Measurements from ENCODE around the gene SLC22A23. TPM values are rescaled to one million over a fixed set of nuclear protein-coding genes. Genes with fewer than 3 reads are reported as not detected.
"Not testable (repeated sequence)": the region's sequence is repeated elsewhere in the genome, so short reads cannot be mapped to it uniquely, and the experiment has no call there.

The SLC22A23 gene
- total RNA-seq, 1 donor from 2014 or later: 102 TPM

DNA sequence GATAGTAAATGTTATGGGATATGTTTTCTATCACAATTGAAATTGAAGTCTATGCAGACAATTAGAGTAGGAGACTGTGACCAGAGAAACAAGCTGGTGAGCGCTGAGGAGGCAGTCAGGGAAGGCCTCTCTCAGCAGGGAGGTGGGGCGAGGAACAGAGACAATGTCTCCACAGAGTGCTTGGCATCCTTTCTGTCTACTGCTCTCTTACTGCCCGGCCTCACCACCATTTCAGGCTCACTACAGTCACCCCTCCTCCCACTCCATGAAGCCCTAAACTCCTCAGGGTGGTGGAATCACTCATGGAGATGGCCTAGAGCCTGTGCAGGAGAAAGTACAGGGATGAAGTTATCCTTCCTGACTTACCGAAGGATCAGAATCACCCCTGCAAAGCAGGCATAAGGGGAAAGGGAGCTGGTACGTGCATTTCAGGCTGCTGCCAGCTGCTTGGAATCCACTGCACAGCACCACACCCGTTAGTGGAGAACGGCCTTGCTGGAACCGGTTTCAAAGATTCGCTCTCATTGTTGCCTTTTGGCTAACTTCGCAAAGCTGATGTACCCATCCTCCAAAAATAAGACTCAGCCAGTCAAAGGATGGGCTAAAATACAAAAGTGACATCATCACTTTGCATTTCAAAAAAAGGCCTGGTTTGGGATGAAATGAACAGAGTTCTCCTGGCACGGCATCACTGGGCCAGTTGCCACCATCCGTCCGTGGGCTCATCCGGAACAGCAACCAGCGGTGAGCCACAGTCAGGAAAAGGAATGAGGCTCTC lies 67.3 kb downstream of the SLC22A23 start:
- TF ChIP-seq, protein P1, sequence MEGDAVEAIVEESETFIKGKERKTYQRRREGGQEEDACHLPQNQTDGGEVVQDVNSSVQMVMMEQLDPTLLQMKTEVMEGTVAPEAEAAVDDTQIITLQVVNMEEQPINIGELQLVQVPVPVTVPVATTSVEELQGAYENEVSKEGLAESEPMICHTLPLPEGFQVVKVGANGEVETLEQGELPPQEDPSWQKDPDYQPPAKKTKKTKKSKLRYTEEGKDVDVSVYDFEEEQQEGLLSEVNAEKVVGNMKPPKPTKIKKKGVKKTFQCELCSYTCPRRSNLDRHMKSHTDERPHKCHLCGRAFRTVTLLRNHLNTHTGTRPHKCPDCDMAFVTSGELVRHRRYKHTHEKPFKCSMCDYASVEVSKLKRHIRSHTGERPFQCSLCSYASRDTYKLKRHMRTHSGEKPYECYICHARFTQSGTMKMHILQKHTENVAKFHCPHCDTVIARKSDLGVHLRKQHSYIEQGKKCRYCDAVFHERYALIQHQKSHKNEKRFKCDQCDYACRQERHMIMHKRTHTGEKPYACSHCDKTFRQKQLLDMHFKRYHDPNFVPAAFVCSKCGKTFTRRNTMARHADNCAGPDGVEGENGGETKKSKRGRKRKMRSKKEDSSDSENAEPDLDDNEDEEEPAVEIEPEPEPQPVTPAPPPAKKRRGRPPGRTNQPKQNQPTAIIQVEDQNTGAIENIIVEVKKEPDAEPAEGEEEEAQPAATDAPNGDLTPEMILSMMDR (IDR thresholded peaks at IDR 0.05; ENCODE audit: partially characterized antibody, unreplicated experiment): no peak
- peak overlapping the region; percentile 50 for H3K27ac Mint-ChIP-seq (ENCODE audit: unreplicated experiment)
- peaks cover 2% of the 10 kb centered on the region for H3K9me3 Mint-ChIP-seq (ENCODE audit: unreplicated experiment)
- peaks cover 24% of the 10 kb centered on the region for H3K4me1 Mint-ChIP-seq (ENCODE audit: low read depth, unreplicated experiment)
- DNase-seq: no peak
- H3K4me3 Mint-ChIP-seq (ENCODE audit: unreplicated experiment): no peak overlapping the region
- H3K36me3 Mint-ChIP-seq (ENCODE audit: unreplicated experiment): peaks cover 9% of the 10 kb centered on the region
- H3K27me3 Mint-ChIP-seq (ENCODE audit: unreplicated experiment): peaks cover 2% of the 10 kb centered on the region

DNA sequence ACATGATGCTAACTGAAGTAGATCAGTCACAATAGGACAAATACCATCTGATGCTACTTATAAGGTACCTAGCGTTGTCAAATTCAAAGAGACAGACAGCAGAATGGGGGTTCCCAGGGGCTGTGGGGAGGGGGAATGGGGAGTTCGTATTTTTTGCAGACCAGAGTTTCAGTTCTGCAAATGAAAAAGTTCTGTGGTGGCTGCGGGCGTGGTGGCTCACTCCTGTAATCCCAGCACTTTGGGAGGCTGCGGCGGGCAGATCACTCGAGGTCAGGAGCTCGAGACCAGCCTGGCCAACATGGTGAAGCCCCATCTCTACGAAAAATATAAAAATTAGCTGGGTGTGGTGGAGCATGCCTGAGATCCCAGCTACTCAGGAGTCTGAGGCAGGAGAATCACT lies 68.1 kb downstream of the SLC22A23 start:
- Mint-ChIP-seq H3K4me1 (ENCODE audit: low read depth, unreplicated experiment) (peaks cover 17% of the 10 kb centered on the region), H3K27me3 (ENCODE audit: unreplicated experiment) (peaks cover 2% of the 10 kb centered on the region), H3K36me3 (ENCODE audit: unreplicated experiment) (peaks cover 9% of the 10 kb centered on the region), H3K9me3 (ENCODE audit: unreplicated experiment) (peaks cover 2% of the 10 kb centered on the region), H3K4me3 (ENCODE audit: unreplicated experiment) (no peak overlapping the region), H3K27ac (ENCODE audit: unreplicated experiment) (no peak overlapping the region)
- TF ChIP-seq, protein P1 (IDR thresholded peaks at IDR 0.05; ENCODE audit: partially characterized antibody, unreplicated experiment): no peak
- no peak for DNase-seq

DNA sequence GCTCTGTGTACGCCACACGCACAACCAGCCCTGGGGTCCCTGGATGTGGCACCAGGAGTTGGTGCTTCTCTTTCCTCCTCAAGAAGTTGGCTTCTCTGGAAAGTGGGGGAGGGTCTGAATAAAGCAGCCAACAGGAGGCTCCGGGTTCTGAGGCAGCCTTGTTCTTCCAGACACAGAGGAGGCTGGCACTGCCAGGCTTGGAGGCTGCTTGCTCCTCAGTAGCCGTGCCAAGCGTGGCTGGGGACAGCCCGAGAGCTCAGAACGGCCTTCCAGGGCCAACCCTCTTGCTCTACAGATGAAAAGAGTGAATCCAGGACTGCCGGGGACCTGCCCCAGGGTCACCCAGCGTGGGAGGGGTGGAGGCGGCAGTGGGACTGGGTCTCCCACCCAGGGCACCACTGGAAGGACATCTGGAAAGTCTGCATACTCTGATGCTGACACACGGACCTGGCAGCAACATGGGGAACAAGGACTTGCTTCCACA lies 70.4 kb downstream of the SLC22A23 start:
- peaks cover 9% of the 10 kb centered on the region for H3K36me3 Mint-ChIP-seq (ENCODE audit: unreplicated experiment)
- TF ChIP-seq, protein P1 (IDR thresholded peaks at IDR 0.05; ENCODE audit: partially characterized antibody, unreplicated experiment): no peak
- H3K27ac Mint-ChIP-seq (ENCODE audit: unreplicated experiment): no peak overlapping the region
- DNase-seq: no peak
- H3K4me1 Mint-ChIP-seq (ENCODE audit: low read depth, unreplicated experiment): peaks cover 35% of the 10 kb centered on the region
- H3K9me3 Mint-ChIP-seq (ENCODE audit: unreplicated experiment): peaks cover 2% of the 10 kb centered on the region
- no peak overlapping the region for H3K4me3 Mint-ChIP-seq (ENCODE audit: unreplicated experiment)
- no peaks in the 10 kb centered on the region for H3K27me3 Mint-ChIP-seq (ENCODE audit: unreplicated experiment)

DNA sequence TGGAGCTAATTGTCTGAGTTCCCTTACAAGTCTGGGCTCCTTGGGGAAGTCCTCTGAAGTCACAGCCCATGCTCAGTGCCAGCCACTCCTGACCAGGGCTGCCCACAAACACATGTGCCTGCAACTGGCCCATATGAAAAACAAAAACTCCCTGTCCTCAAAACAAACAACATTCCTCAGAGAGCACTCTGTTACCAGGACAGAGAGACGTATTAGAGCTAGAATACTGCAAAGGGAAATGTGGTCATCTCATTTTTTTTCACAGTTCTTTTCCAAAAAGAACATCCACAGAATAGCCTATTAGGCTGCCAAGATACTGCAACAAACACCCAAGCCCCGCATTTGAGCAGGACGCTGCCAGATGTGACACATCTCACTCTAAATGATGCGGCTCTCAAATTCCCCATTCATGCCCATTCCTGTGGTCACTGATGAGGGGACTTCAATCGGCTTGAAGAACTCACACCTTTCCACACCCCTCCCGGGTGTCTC lies 71.1 kb downstream of the SLC22A23 start:
- H3K4me3 Mint-ChIP-seq (ENCODE audit: unreplicated experiment): no peak overlapping the region
- peaks cover 2% of the 10 kb centered on the region for H3K9me3 Mint-ChIP-seq (ENCODE audit: unreplicated experiment)
- H3K36me3 Mint-ChIP-seq (ENCODE audit: unreplicated experiment): peaks cover 9% of the 10 kb centered on the region
- H3K27ac Mint-ChIP-seq (ENCODE audit: unreplicated experiment): no peak overlapping the region
- TF ChIP-seq, protein P1 (IDR thresholded peaks at IDR 0.05; ENCODE audit: partially characterized antibody, unreplicated experiment): no peak
- peaks cover 38% of the 10 kb centered on the region for H3K4me1 Mint-ChIP-seq (ENCODE audit: low read depth, unreplicated experiment)
- H3K27me3 Mint-ChIP-seq (ENCODE audit: unreplicated experiment): no peaks in the 10 kb centered on the region
- no peak for DNase-seq

DNA sequence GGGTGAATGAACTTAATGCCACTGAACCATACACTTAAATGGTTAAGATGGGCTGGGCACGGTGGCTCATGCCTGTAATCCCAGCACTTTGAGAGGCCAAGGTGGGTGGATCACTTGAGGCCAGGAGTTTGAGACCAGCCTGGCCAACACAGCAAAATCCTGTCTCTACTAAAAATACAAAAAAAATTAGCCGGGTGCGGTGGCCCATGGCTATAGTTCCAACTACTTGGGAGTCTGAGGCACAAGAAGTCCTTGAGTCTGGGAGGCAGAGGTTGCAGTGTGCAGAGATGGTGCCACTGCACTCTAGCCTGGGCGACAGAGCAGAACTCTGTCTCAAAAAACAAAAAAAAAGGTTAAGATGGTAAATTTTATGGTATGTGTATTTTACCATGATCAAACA lies 71.7 kb downstream of the SLC22A23 start:
- peaks cover 41% of the 10 kb centered on the region for H3K4me1 Mint-ChIP-seq (ENCODE audit: low read depth, unreplicated experiment)
- H3K9me3 Mint-ChIP-seq (ENCODE audit: unreplicated experiment); H3K4me3 Mint-ChIP-seq (ENCODE audit: unreplicated experiment); H3K27me3 Mint-ChIP-seq (ENCODE audit: unreplicated experiment); DNase-seq; H3K36me3 Mint-ChIP-seq (ENCODE audit: unreplicated experiment); H3K27ac Mint-ChIP-seq (ENCODE audit: unreplicated experiment): not testable (repeated sequence)

All from glutamatergic neuron (in vitro differentiated cells).